B cell (primary cell): Measurements from ENCODE around the gene IFI16.

ENCODE experiments used
- EZH2 ChIP-seq: IDR thresholded peaks from 2 replicates; pipeline ENCODE4 v1.6.1; 2012; ENCODE audit warnings: borderline replicate concordance, low read depth, mild to moderate bottlenecking, moderate library complexity, low read length; ENCODE audit not compliant: insufficient read depth, poor library complexity, severe bottlenecking
- TF ChIP-seq, protein P1 (sequence below): fragments of 200-600 bp; IDR thresholded peaks from one replicate; pipeline ENCODE4 v1.8.0; 2022; ENCODE audit warnings: antibody characterized with exemption, mild to moderate bottlenecking

DNA sequence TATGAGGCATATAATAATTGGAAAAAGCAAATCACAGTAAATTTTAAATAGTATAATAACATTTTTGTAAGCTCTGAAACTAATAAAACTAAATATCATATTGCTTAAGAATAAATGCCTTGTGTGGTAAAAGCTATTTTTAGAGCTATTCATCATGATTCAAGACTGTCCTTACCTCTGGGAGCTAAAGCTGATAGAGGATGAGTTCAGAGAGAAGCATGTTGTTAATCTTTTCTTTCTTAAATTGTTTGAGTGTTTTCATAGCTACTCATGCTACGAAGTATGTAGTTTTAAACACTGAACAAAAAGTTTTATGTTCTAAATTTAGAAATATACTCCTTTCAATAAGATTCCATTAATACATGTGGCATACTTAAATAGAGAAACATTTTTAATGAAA, 30.5 kb downstream of the IFI16 start:
- TF ChIP-seq, protein P1, sequence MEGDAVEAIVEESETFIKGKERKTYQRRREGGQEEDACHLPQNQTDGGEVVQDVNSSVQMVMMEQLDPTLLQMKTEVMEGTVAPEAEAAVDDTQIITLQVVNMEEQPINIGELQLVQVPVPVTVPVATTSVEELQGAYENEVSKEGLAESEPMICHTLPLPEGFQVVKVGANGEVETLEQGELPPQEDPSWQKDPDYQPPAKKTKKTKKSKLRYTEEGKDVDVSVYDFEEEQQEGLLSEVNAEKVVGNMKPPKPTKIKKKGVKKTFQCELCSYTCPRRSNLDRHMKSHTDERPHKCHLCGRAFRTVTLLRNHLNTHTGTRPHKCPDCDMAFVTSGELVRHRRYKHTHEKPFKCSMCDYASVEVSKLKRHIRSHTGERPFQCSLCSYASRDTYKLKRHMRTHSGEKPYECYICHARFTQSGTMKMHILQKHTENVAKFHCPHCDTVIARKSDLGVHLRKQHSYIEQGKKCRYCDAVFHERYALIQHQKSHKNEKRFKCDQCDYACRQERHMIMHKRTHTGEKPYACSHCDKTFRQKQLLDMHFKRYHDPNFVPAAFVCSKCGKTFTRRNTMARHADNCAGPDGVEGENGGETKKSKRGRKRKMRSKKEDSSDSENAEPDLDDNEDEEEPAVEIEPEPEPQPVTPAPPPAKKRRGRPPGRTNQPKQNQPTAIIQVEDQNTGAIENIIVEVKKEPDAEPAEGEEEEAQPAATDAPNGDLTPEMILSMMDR = no peak
- TF ChIP-seq EZH2 = no peak
